H1 (cell line): ENCODE data around the gene CAD. TPM values are rescaled to one million over a fixed set of nuclear protein-coding genes. Genes with fewer than 3 reads are reported as not detected.

Experiments used
- BACH1 ChIP-seq: IDR thresholded peaks from 2 replicates; pipeline ENCODE4 v1.6.1; 2012; ENCODE audit warnings: low read length, improper control_type of control experiment
- CHD7 ChIP-seq: fragments of 300-600 bp; sonication (generic); IDR thresholded peaks from 2 replicates; pipeline ENCODE4 v1.7.1; 2012; ENCODE audit warnings: low read length, moderate library complexity, mild to moderate bottlenecking, inconsistent platforms; ENCODE audit not compliant: insufficient replicate concordance
- EGR1 ChIP-seq: IDR thresholded peaks from 2 replicates; pipeline ENCODE4 v1.6.1; 2011; ENCODE audit warnings: low read depth, low read length, borderline replicate concordance
- RNF2 ChIP-seq: fragments of 200-900, 300-1000 bp; sonication (generic); IDR thresholded peaks from 2 replicates; pipeline ENCODE4 v1.7.1; 2016; ENCODE audit warnings: borderline replicate concordance, low read depth, mild to moderate bottlenecking, antibody characterized with exemption, low read length; ENCODE audit not compliant: poor library complexity, severe bottlenecking; ENCODE audit errors: missing control alignments
- SAP30 ChIP-seq: fragments of 300-600 bp; sonication (generic); IDR thresholded peaks from 2 replicates; pipeline ENCODE4 v1.7.1; 2012; ENCODE audit warnings: low read length, moderate library complexity, mild to moderate bottlenecking, inconsistent platforms; ENCODE audit not compliant: insufficient read depth, insufficient replicate concordance
- SIN3A ChIP-seq, 2 experiments: IDR thresholded peaks in 1 of 2; conservative IDR thresholded peaks in 1 of 2; 2 replicates each; pipeline ENCODE4 v1.6.1; 2011 to 2012; ENCODE audit warnings: low read length in 2 of 2, improper control_type of control experiment in 1 of 2, low read depth in 1 of 2, mild to moderate bottlenecking in 1 of 2
- polyA plus RNA-seq, 7 experiments: library from polyadenylated mRNA; depleted of rRNA in 3 of 7; stranded (reverse) in 5 of 7; unstranded in 2 of 7; fragments of >200 nt in 5 of 7; fragments of 200-250 nt in 2 of 7; gene quantifications; 1 replicate in 5 of 7; 2 replicates in 1 of 7; 4 replicates in 1 of 7; pipeline versions ENCODE4 v1.2.1 to v1.2.3, GENCODE V29; 2011 to 2013; ENCODE audit warnings: missing spikeins in 2 of 7, mixed read lengths in 2 of 7
- total RNA-seq: library from RNA; stranded (reverse); fragmentation: NEBNext Ultra II Directional; extraction: Animal tissue kit (Norgen Biotek cat#: 25700); gene quantifications from 2 replicates; pipeline ENCODE4 v1.2.1, GENCODE V29; 2021
- TF ChIP-seq, protein P1 (sequence below): IDR thresholded peaks from 2 replicates; pipeline ENCODE4 v1.6.1; 2011; ENCODE audit warnings: low read depth, mild to moderate bottlenecking, low read length; ENCODE audit not compliant: insufficient read depth

Gene CAD
- total and polyA plus RNA-seq, 2 of the 8 experiments (the other 6 are each of a cell fraction or from before 2014, with no cell fraction given) = 130 to 146 TPM

DNA sequence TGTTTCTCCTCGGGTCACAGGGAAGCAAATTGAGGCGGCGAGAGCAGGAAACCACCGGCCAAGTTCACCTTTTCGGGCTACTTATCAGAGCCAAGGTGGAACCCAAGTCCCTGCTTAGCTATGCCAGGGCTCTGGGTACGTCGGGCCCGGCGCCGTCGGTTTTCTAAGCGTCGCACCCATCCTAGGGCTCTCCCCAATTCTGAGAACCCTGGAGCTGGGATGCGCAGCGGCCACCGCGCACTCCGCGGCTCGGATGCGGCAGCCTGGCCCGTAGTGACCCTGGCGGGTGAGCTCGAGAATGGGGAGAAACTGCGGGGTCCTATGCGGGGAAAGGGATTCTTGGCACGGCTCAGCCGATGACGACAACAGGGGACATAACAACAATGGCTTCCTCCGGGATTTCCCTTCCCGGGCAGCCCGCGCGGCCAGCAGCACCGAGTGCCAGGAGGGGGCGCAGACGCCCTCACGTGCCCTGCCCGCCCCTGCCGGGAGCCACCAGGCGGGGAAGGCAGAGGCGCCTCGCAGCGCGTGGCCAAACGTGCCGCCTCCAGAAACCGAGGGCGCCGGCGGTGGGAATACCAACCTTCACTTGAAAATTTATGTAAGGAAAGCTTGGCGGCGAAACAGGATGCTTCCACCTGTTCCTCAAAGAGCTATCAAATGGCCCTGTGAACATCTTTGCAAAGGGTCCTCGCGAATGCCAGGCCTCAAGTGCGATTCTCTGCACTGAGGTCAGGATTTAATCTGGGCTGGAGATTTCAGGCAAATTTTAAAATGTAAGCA, 47.8 kb downstream of the CAD start (continued):
- TF ChIP-seq SIN3A (conservative IDR thresholded peaks at IDR 0.05 in 1 of 2, IDR thresholded peaks at IDR 0.05 in 1 of 2; ENCODE audit: low read depth in 1 of 2, low read length in 2 of 2) = no peak; a peak in 2 of 4 replicates
- TF ChIP-seq CHD7 = no peak
- TF ChIP-seq SAP30 = no peak
- TF ChIP-seq, protein P1, sequence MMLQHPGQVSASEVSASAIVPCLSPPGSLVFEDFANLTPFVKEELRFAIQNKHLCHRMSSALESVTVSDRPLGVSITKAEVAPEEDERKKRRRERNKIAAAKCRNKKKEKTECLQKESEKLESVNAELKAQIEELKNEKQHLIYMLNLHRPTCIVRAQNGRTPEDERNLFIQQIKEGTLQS = 0 out of 2 replicates have a peak, but pooled peaks have one; percentile 51
- 0 out of 2 replicates have a peak, but pooled peaks have one; percentile 4 for TF ChIP-seq EGR1
- TF ChIP-seq RNF2 = peak; percentile 24
- 0 out of 2 replicates have a peak, but pooled peaks have one; percentile 9 for TF ChIP-seq BACH1
